Thyroid gland (tissue), 4 donors: ENCODE measurements around the gene ACSL1.

ENCODE experiments used
- POLR2A ChIP-seq, 2 donors: fragments of 450-650 bp; IDR thresholded peaks; one replicate each; pipeline ENCODE4 v1.6.1; 2017; ENCODE audit warnings: antibody characterized with exemption in 2 of 2, mild to moderate bottlenecking in 2 of 2, moderate library complexity in 1 of 2
- TF ChIP-seq, protein P1 (sequence below), 6 experiments: fragments of 200-600 bp in 3 of 6; fragments of 450-650 bp in 3 of 6; sonication (generic) in 3 of 6; IDR thresholded peaks; one replicate each; pipeline ENCODE4 v1.5.1; 2016 to 2019; ENCODE audit warnings: antibody characterized with exemption in 6 of 6, mild to moderate bottlenecking in 2 of 6, inconsistent platforms in 1 of 6, moderate library complexity in 1 of 6

DNA sequence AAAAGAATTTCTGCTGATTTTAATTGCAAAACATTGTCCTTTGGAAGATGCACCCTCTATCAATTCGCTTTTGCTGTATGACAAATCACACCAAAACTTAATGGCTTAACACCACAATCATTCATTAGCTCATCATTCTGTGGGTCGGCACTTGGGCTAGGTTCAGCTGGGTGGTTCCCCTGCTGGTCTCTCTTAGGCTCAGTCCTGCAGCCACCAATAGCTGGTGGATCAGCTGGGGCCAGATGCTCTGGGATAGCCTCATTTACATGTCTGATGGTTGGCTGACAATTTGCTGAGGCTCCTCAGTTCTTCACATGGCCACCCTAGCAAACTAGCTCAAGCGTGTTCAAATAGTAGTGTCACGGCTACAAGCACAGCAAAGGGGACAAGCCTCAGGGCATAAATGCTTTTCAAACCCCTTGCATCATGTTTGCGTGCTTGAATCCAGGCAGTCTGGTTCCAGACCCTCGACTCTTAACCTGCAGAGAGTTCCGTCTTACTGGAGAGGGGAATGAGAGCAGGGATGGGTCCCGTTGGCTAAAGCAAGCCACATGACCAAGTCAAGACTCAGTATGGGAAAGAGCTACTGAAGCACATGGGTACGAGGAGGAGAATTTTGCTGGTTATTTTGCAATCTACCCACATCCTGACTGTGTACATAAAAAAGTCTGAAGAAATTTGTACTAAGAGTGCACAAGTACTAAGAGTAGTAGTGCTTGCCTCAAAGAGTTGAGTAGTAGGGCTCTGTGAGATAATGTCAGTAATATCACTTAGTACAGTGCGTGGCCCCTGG lies 7.5 kb upstream of the ACSL1 start:
- TF ChIP-seq POLR2A (IDR thresholded peaks at IDR 0.05), result no peak
- TF ChIP-seq, protein P1, sequence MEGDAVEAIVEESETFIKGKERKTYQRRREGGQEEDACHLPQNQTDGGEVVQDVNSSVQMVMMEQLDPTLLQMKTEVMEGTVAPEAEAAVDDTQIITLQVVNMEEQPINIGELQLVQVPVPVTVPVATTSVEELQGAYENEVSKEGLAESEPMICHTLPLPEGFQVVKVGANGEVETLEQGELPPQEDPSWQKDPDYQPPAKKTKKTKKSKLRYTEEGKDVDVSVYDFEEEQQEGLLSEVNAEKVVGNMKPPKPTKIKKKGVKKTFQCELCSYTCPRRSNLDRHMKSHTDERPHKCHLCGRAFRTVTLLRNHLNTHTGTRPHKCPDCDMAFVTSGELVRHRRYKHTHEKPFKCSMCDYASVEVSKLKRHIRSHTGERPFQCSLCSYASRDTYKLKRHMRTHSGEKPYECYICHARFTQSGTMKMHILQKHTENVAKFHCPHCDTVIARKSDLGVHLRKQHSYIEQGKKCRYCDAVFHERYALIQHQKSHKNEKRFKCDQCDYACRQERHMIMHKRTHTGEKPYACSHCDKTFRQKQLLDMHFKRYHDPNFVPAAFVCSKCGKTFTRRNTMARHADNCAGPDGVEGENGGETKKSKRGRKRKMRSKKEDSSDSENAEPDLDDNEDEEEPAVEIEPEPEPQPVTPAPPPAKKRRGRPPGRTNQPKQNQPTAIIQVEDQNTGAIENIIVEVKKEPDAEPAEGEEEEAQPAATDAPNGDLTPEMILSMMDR (IDR thresholded peaks at IDR 0.05), result no peak
